Measurements from ENCODE around the gene SLC25A26. TPM values are rescaled to one million over a fixed set of nuclear protein-coding genes. Genes with fewer than 3 reads are reported as not detected.

The SLC25A26 gene
- polyA plus RNA-seq (2013, experiment 1 of 2), result 15.6 TPM
- polyA plus RNA-seq (2013, experiment 2 of 2), result 15.3 TPM

- no peaks in the 10 kb centered on the region for H3K27me3 ChIP-seq (ENCODE audit: insufficient read depth, low read length, poor library complexity)
- no peak within 1 kb of the TSS for H3K23ac ChIP-seq (ENCODE audit: low read length)
- WGBS (ENCODE audit: extremely low coverage, insufficient coverage, low lambda C conversion rate), result no CpG with 5 or more reads among the region's 56 CpGs
- peak within 1 kb of the TSS; percentile 79 for H3K4me3 ChIP-seq (ENCODE audit: low read length)
- H2BK5ac ChIP-seq (ENCODE audit: low read length), result no peak within 1 kb of the TSS
- H2AK5ac ChIP-seq (ENCODE audit: low read length), result no peak within 1 kb of the TSS
- no peaks in the 10 kb centered on the region for H3K4me1 ChIP-seq (ENCODE audit: control insufficient read depth, low read depth, low read length)
- peak within 1 kb of the TSS; percentile 60 for H3K4me2 ChIP-seq (ENCODE audit: low read length)
- peak within 1 kb of the TSS; percentile 72 for H3K9ac ChIP-seq (ENCODE audit: low read length)
- DNase-seq, result peak; percentile 99
- H2BK120ac ChIP-seq (ENCODE audit: low read depth, low read length), result no peak within 1 kb of the TSS
- H3K27ac ChIP-seq (ENCODE audit: low read depth, low read length), result no peak within 1 kb of the TSS
- H4K8ac ChIP-seq (ENCODE audit: low read depth, low read length), result no peak within 1 kb of the TSS
- peaks cover 1% of the 10 kb centered on the region for H3K36me3 ChIP-seq (ENCODE audit: control insufficient read depth, insufficient read depth, low read length)
- H3K56ac ChIP-seq (ENCODE audit: low read length), result peak within 1 kb of the TSS; percentile 89
- peak within 1 kb of the TSS; percentile 63 for H3K4ac ChIP-seq (ENCODE audit: low read depth, low read length)
- no peak within 1 kb of the TSS for H4K5ac ChIP-seq (ENCODE audit: low read length)
- H3K79me2 ChIP-seq (ENCODE audit: control insufficient read depth, insufficient read depth, low read length), result no peaks in the 10 kb centered on the region
- no peak within 1 kb of the TSS for H2BK15ac ChIP-seq (replicated peaks; ENCODE audit: low read depth)
- H3K18ac ChIP-seq (ENCODE audit: low read length), result peak within 1 kb of the TSS; percentile 35
- peaks cover 2% of the 10 kb centered on the region for H3K79me1 ChIP-seq (ENCODE audit: low read length)
These were observed at the start of gene SLC25A26 for GRCh38 chr3:66220602-66221377. Gene SLC25A26 (plus strand): TSS chr3:66221001. CDS start chr3:66221095, 94 bp downstream.

GRCh38 chr3:66172394-66172793 lies 48.4 kb upstream of the SLC25A26 start:
- no peak overlapping the region for H3K23ac ChIP-seq (ENCODE audit: low read length)
- H3K4me1 ChIP-seq (ENCODE audit: control insufficient read depth, low read depth, low read length), result no peaks in the 10 kb centered on the region
- no peak overlapping the region for H3K9ac ChIP-seq (ENCODE audit: low read length)
- H3K4ac ChIP-seq (ENCODE audit: low read depth, low read length), result no peak overlapping the region
- H3K27ac ChIP-seq (ENCODE audit: low read depth, low read length), result no peak overlapping the region
- H4K8ac ChIP-seq (ENCODE audit: low read depth, low read length), result no peak overlapping the region
- H3K27me3 ChIP-seq (ENCODE audit: insufficient read depth, low read length, poor library complexity), result no peaks in the 10 kb centered on the region
- no peak overlapping the region for H2BK15ac ChIP-seq (replicated peaks; ENCODE audit: low read depth)
- H3K4me2 ChIP-seq (ENCODE audit: low read length), result no peak overlapping the region
- DNase-seq, result no peak
- H2AK5ac ChIP-seq (ENCODE audit: low read length), result no peak overlapping the region
- H3K36me3 ChIP-seq (ENCODE audit: control insufficient read depth, insufficient read depth, low read length), result no peaks in the 10 kb centered on the region
- no CpG with 5 or more reads among the region's 1 CpG for WGBS (ENCODE audit: extremely low coverage, insufficient coverage, low lambda C conversion rate)
- no peak overlapping the region for H2BK120ac ChIP-seq (ENCODE audit: low read depth, low read length)
- H4K5ac ChIP-seq (ENCODE audit: low read length), result no peak overlapping the region
- H3K18ac ChIP-seq (ENCODE audit: low read length), result no peak overlapping the region
- H3K56ac ChIP-seq (ENCODE audit: low read length), result no peak overlapping the region
- H2BK5ac ChIP-seq (ENCODE audit: low read length), result no peak overlapping the region
- no peaks in the 10 kb centered on the region for H3K79me1 ChIP-seq (ENCODE audit: low read length)
- H3K4me3 ChIP-seq (ENCODE audit: low read length), result no peak overlapping the region
- H3K79me2 ChIP-seq (ENCODE audit: control insufficient read depth, insufficient read depth, low read length), result no peaks in the 10 kb centered on the region

DNA sequence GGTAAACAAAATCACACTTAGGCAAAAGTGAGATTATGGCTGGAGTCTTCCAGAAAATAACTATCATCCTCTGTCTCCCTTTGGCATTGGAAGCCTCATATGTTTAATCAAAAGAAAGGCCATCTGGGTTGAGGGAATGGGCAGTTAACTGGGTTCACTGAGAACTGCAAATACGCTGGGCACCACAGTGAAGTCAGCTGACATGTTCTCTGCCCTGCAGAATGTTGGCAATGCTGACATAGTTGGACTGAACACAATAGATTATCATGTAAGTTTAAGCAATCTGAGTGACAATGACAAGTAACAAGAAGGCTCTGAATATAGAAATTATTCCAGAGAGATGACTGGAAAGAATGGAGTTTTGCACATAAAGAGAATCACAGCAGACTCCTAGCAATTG lies 43.8 kb upstream of the SLC25A26 start:
- no peak for DNase-seq
- H3K27me3 ChIP-seq (ENCODE audit: insufficient read depth, low read length, poor library complexity), result no peaks in the 10 kb centered on the region
- H3K23ac ChIP-seq (ENCODE audit: low read length), result no peak overlapping the region
- H3K18ac ChIP-seq (ENCODE audit: low read length), result no peak overlapping the region
- H2BK5ac ChIP-seq (ENCODE audit: low read length), result no peak overlapping the region
- H3K36me3 ChIP-seq (ENCODE audit: control insufficient read depth, insufficient read depth, low read length), result no peaks in the 10 kb centered on the region
- no peak overlapping the region for H3K4ac ChIP-seq (ENCODE audit: low read depth, low read length)
- no peak overlapping the region for H3K9ac ChIP-seq (ENCODE audit: low read length)
- H3K27ac ChIP-seq (ENCODE audit: low read depth, low read length), result no peak overlapping the region
- no peak overlapping the region for H2BK120ac ChIP-seq (ENCODE audit: low read depth, low read length)
- no peak overlapping the region for H3K4me2 ChIP-seq (ENCODE audit: low read length)
- no peak overlapping the region for H4K5ac ChIP-seq (ENCODE audit: low read length)
- no peaks in the 10 kb centered on the region for H3K79me1 ChIP-seq (ENCODE audit: low read length)
- no CpG with 5 or more reads among the region's 1 CpG for WGBS (ENCODE audit: extremely low coverage, insufficient coverage, low lambda C conversion rate)
- H3K56ac ChIP-seq (ENCODE audit: low read length), result no peak overlapping the region
- H2AK5ac ChIP-seq (ENCODE audit: low read length), result no peak overlapping the region
- H2BK15ac ChIP-seq (replicated peaks; ENCODE audit: low read depth), result no peak overlapping the region
- H3K79me2 ChIP-seq (ENCODE audit: control insufficient read depth, insufficient read depth, low read length), result no peaks in the 10 kb centered on the region
- H4K8ac ChIP-seq (ENCODE audit: low read depth, low read length), result no peak overlapping the region
- H3K4me1 ChIP-seq (ENCODE audit: control insufficient read depth, low read depth, low read length), result no peaks in the 10 kb centered on the region
- no peak overlapping the region for H3K4me3 ChIP-seq (ENCODE audit: low read length)

DNA sequence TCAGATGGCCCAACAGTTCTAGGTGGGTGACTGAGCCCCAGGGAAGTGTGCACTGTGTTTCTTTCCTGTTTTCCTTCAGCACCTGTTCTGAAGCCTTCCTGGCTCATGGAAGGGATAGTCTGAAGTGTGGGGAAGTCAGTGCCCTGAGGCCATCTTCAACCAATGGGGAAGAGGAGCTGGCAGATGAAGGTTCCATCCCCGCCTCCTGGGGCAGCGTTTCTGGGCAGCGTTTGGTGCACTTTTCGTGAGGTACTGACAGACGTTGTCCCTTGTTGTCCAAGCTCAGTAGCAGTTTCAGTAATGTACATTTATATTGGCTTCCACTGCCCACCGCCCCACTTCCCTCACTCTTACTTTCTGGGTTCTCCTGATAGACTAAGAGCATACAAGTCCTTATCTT lies 42.6 kb upstream of the SLC25A26 start:
- H3K4me3 ChIP-seq (ENCODE audit: low read length), result no peak overlapping the region
- H3K4me2 ChIP-seq (ENCODE audit: low read length), result no peak overlapping the region
- no peaks in the 10 kb centered on the region for H3K36me3 ChIP-seq (ENCODE audit: control insufficient read depth, insufficient read depth, low read length)
- no peak overlapping the region for H3K4ac ChIP-seq (ENCODE audit: low read depth, low read length)
- no CpG with 5 or more reads among the region's 6 CpGs for WGBS (ENCODE audit: extremely low coverage, insufficient coverage, low lambda C conversion rate)
- DNase-seq, result no peak
- no peak overlapping the region for H2BK120ac ChIP-seq (ENCODE audit: low read depth, low read length)
- H4K8ac ChIP-seq (ENCODE audit: low read depth, low read length), result no peak overlapping the region
- H3K4me1 ChIP-seq (ENCODE audit: control insufficient read depth, low read depth, low read length), result no peaks in the 10 kb centered on the region
- H3K23ac ChIP-seq (ENCODE audit: low read length), result no peak overlapping the region
- no peaks in the 10 kb centered on the region for H3K79me2 ChIP-seq (ENCODE audit: control insufficient read depth, insufficient read depth, low read length)
- no peaks in the 10 kb centered on the region for H3K79me1 ChIP-seq (ENCODE audit: low read length)
- no peak overlapping the region for H3K56ac ChIP-seq (ENCODE audit: low read length)
- H2BK15ac ChIP-seq (replicated peaks; ENCODE audit: low read depth), result no peak overlapping the region
- no peak overlapping the region for H4K5ac ChIP-seq (ENCODE audit: low read length)
- H2BK5ac ChIP-seq (ENCODE audit: low read length), result no peak overlapping the region
- no peaks in the 10 kb centered on the region for H3K27me3 ChIP-seq (ENCODE audit: insufficient read depth, low read length, poor library complexity)
- no peak overlapping the region for H3K18ac ChIP-seq (ENCODE audit: low read length)
- no peak overlapping the region for H3K27ac ChIP-seq (ENCODE audit: low read depth, low read length)
- H2AK5ac ChIP-seq (ENCODE audit: low read length), result no peak overlapping the region
- H3K9ac ChIP-seq (ENCODE audit: low read length), result no peak overlapping the region

DNA sequence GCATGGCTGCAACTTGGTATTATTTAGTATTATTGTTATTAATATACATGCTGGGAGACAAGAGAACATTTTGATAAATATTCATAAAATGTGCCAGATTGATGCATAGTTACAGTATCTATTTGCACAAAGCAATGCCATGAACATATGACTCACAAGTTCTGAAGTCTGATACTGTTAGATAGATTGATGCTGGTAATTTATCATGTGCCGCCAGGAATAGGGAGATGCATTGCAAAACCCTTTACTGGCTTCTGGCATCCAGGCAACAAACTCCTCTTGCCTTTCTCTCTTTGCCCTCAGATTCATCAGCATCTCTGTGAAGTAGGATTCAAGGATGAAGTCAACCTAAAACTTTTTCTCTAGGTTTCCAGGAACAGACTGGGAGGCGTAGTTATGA lies 41.0 kb upstream of the SLC25A26 start:
- H3K9ac ChIP-seq (ENCODE audit: low read length), result no peak overlapping the region
- H3K4ac ChIP-seq (ENCODE audit: low read depth, low read length), result no peak overlapping the region
- H3K27ac ChIP-seq (ENCODE audit: low read depth, low read length), result no peak overlapping the region
- no peak overlapping the region for H3K56ac ChIP-seq (ENCODE audit: low read length)
- no peak overlapping the region for H4K5ac ChIP-seq (ENCODE audit: low read length)
- no peak overlapping the region for H4K8ac ChIP-seq (ENCODE audit: low read depth, low read length)
- no peak overlapping the region for H2BK15ac ChIP-seq (replicated peaks; ENCODE audit: low read depth)
- WGBS (ENCODE audit: extremely low coverage, insufficient coverage, low lambda C conversion rate), result no CpG with 5 or more reads among the region's 2 CpGs
- H2BK120ac ChIP-seq (ENCODE audit: low read depth, low read length), result no peak overlapping the region
- H3K36me3 ChIP-seq (ENCODE audit: control insufficient read depth, insufficient read depth, low read length), result no peaks in the 10 kb centered on the region
- H3K79me2 ChIP-seq (ENCODE audit: control insufficient read depth, insufficient read depth, low read length), result no peaks in the 10 kb centered on the region
- H3K23ac ChIP-seq (ENCODE audit: low read length), result no peak overlapping the region
- H3K4me1 ChIP-seq (ENCODE audit: control insufficient read depth, low read depth, low read length), result no peaks in the 10 kb centered on the region
- DNase-seq, result no peak
- H2BK5ac ChIP-seq (ENCODE audit: low read length), result no peak overlapping the region
- H2AK5ac ChIP-seq (ENCODE audit: low read length), result no peak overlapping the region
- no peak overlapping the region for H3K18ac ChIP-seq (ENCODE audit: low read length)
- H3K4me2 ChIP-seq (ENCODE audit: low read length), result no peak overlapping the region
- no peak overlapping the region for H3K4me3 ChIP-seq (ENCODE audit: low read length)
- no peaks in the 10 kb centered on the region for H3K79me1 ChIP-seq (ENCODE audit: low read length)
- H3K27me3 ChIP-seq (ENCODE audit: insufficient read depth, low read length, poor library complexity), result no peaks in the 10 kb centered on the region

DNA sequence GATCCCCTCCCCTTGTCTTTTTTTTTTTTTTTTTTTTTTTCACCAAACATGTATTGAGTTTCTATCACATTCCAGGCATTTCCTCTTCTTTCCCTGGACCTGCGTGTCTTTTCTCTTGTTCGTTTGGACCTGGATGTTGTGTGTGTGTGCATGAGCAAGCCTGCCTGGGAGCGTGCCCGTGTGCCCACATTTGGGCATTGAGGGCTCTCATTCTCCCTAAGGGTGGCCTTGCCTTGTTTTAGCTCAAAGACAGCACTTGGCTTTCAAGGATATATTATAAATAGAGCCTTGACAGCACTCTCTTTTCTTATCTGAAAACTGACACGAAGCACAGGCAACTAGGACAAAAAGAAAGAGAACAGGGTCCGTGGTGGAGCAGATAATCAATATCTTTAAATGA lies 39.0 kb upstream of the SLC25A26 start:
- no peak overlapping the region for H2BK15ac ChIP-seq (replicated peaks; ENCODE audit: low read depth)
- no peak overlapping the region for H3K4me2 ChIP-seq (ENCODE audit: low read length)
- no peaks in the 10 kb centered on the region for H3K36me3 ChIP-seq (ENCODE audit: control insufficient read depth, insufficient read depth, low read length)
- no peaks in the 10 kb centered on the region for H3K79me2 ChIP-seq (ENCODE audit: control insufficient read depth, insufficient read depth, low read length)
- no peak overlapping the region for H3K4me3 ChIP-seq (ENCODE audit: low read length)
- H2AK5ac ChIP-seq (ENCODE audit: low read length), result no peak overlapping the region
- H3K79me1 ChIP-seq (ENCODE audit: low read length), result no peaks in the 10 kb centered on the region
- no peak overlapping the region for H3K9ac ChIP-seq (ENCODE audit: low read length)
- WGBS (ENCODE audit: extremely low coverage, insufficient coverage, low lambda C conversion rate), result no CpG with 5 or more reads among the region's 6 CpGs
- H3K23ac ChIP-seq (ENCODE audit: low read length), result no peak overlapping the region
- H3K4ac ChIP-seq (ENCODE audit: low read depth, low read length), result no peak overlapping the region
- no peak overlapping the region for H2BK120ac ChIP-seq (ENCODE audit: low read depth, low read length)
- no peak overlapping the region for H3K18ac ChIP-seq (ENCODE audit: low read length)
- H3K27me3 ChIP-seq (ENCODE audit: insufficient read depth, low read length, poor library complexity), result no peaks in the 10 kb centered on the region
- no peak for DNase-seq
- H3K4me1 ChIP-seq (ENCODE audit: control insufficient read depth, low read depth, low read length), result no peaks in the 10 kb centered on the region
- no peak overlapping the region for H3K56ac ChIP-seq (ENCODE audit: low read length)
- H2BK5ac ChIP-seq (ENCODE audit: low read length), result no peak overlapping the region
- no peak overlapping the region for H4K8ac ChIP-seq (ENCODE audit: low read depth, low read length)
- H3K27ac ChIP-seq (ENCODE audit: low read depth, low read length), result no peak overlapping the region
- H4K5ac ChIP-seq (ENCODE audit: low read length), result no peak overlapping the region
